Kidney (tissue), 14 donors: Measurements from ENCODE around the gene METTL27. TPM values are rescaled to one million over a fixed set of nuclear protein-coding genes. Genes with fewer than 3 reads are reported as not detected.

Experiments
- DNase-seq, 5 donors: peaks; one replicate each; pipeline ENCODE4 v3.0.0-alpha.2; 2013 to 2020
- FAIRE-seq: peaks from 2 replicates; lab custom pipeline; 2012; peaks lifted over from hg19 to GRCh38; lab: Jason Lieb, UNC
- H3K27ac ChIP-seq, 2 donors: one replicate each; pipeline ENCODE4 v1.7.0; 2013; ENCODE audit warnings: low read depth in 2 of 2, low read length in 2 of 2, inconsistent platforms in 1 of 2
- H3K27me3 ChIP-seq: one replicate; pipeline ENCODE4 v1.7.1; 2013; ENCODE audit warnings: low read length, inconsistent platforms; ENCODE audit not compliant: control insufficient read depth, insufficient read depth
- H3K36me3 ChIP-seq, 3 donors: one replicate each; pipeline versions ENCODE4 v1.7.0 to v1.7.1; 2013; ENCODE audit warnings: low read length in 3 of 3, control low read depth in 1 of 3, inconsistent platforms in 1 of 3; ENCODE audit not compliant: insufficient read depth in 3 of 3, control insufficient read depth in 2 of 3
- H3K4me1 ChIP-seq, 3 donors: one replicate each; pipeline versions ENCODE4 v1.7.0 to v1.7.1; 2013; ENCODE audit warnings: low read length in 3 of 3, inconsistent platforms in 1 of 3, low read depth in 1 of 3; ENCODE audit not compliant: control insufficient read depth in 2 of 3, insufficient read depth in 2 of 3
- H3K4me3 ChIP-seq, 3 donors: one replicate each; pipeline versions ENCODE4 v1.7.0 to v1.8.1; 2013; ENCODE audit warnings: low read length in 3 of 3, control low read depth in 1 of 3, inconsistent platforms in 1 of 3
- H3K9ac ChIP-seq, 3 donors: one replicate each; pipeline versions ENCODE4 v1.7.0 to v1.7.1; 2013; ENCODE audit warnings: low read length in 3 of 3, control low read depth in 1 of 3, inconsistent platforms in 1 of 3
- H3K9me3 ChIP-seq, 3 donors: one replicate each; pipeline versions ENCODE4 v1.7.0 to v1.7.1; 2013; ENCODE audit warnings: low read length in 3 of 3, control low read depth in 1 of 3, inconsistent platforms in 1 of 3; ENCODE audit not compliant: control insufficient read depth in 2 of 3, insufficient read depth in 1 of 3
- CTCF ChIP-seq: IDR thresholded peaks from 3 replicates; pipeline ENCODE4 v1.5.1; 2012; ENCODE audit warnings: mild to moderate bottlenecking, moderate library complexity, borderline replicate concordance; ENCODE audit not compliant: insufficient read depth; ENCODE audit errors: extremely low read depth
- intact Hi-C: fragments of 100-400 bp; cut with DNase I; formaldehyde crosslinking; loops from one replicate; pipeline ENCODE4 v1.11.1; 2022
- polyA plus RNA-seq: library from polyadenylated mRNA; stranded (reverse); fragments of 350-450 nt; fragmentation: Illumina TruSeq; extraction: RNeasy Lipid Tissue Mini Kit (QIAGEN cat#74804); gene quantifications from one replicate; pipeline ENCODE4 v1.2.3, GENCODE V29; 2014; ENCODE audit warnings: low read depth, low replicate concordance; ENCODE audit not compliant: insufficient read depth
- total RNA-seq: library from RNA; stranded (reverse); fragmentation: NEBNext Ultra II Directional; extraction: Animal tissue kit (Norgen Biotek cat#: 25700); gene quantifications from one replicate; pipeline ENCODE4 v1.2.1, GENCODE V29; 2021
- donor health status: control.
- donor health status: control.
- donor health status: control.
- donor health status: control.
- donor health status: control.
- donor health status: DM: yes; HTN: yes; CAD: no.
- donor health status: Normal renal cell carcinoma (clear cell type).

METTL27 gene
- total and polyA plus RNA-seq, 2 donors from 2014 or later = 12.9 to 19.3 TPM

GRCh38 chr7:73834626-73835191 is 7.6 kb downstream of the METTL27 start:
- Histone ChIP-seq H3K27me3 (no peaks in the 10 kb centered on the region), H3K27ac (no peak overlapping the region), H3K4me3 (no peak overlapping the region), H3K4me1 (peaks cover 3 to 14% (median 5%) of the 10 kb centered on the region in 3 donors), H3K36me3 (no peaks in the 10 kb centered on the region), H3K9me3 (no peaks in the 10 kb centered on the region), H3K9ac (no peak overlapping the region)
- peak in 1 of 5 donors; percentile 59 for DNase-seq
- TF ChIP-seq CTCF = no peak
- intact Hi-C loops = no loop called here
- no peak for FAIRE-seq

GRCh38 chr7:73833251-73833919 is 8.9 kb downstream of the METTL27 start:
- H3K9me3 ChIP-seq = no peaks in the 10 kb centered on the region
- FAIRE-seq = no peak
- peak overlapping the region in 1 of 3 donors; percentile 39 for H3K4me3 ChIP-seq
- peak overlapping the region; percentile 83 to 99 for H3K27ac ChIP-seq
- H3K4me1 ChIP-seq = peaks cover 5 to 25% (median 16%) of the 10 kb centered on the region in 3 donors
- DNase-seq = peak in 3 of 5 donors; percentile 25 to 85 (median 44)
- intact Hi-C loops = no loop called here
- peak overlapping the region in 1 of 3 donors; percentile 46 for H3K9ac ChIP-seq
- no peak for TF ChIP-seq CTCF
- no peaks in the 10 kb centered on the region for H3K36me3 ChIP-seq
- no peaks in the 10 kb centered on the region for H3K27me3 ChIP-seq

GRCh38 chr7:73832806-73833205 is 9.5 kb downstream of the METTL27 start:
- H3K27me3 ChIP-seq = no peaks in the 10 kb centered on the region
- H3K27ac ChIP-seq = peak overlapping the region; percentile 83 to 99
- H3K4me1 ChIP-seq = peaks cover 5 to 28% (median 19%) of the 10 kb centered on the region in 3 donors
- no peaks in the 10 kb centered on the region for H3K36me3 ChIP-seq
- FAIRE-seq (no peak), DNase-seq (no peak)
- no peak for TF ChIP-seq CTCF
- H3K9ac ChIP-seq = peak overlapping the region in 1 of 3 donors; percentile 67
- intact Hi-C loops = no loop called here
- no peaks in the 10 kb centered on the region for H3K9me3 ChIP-seq
- H3K4me3 ChIP-seq = peak overlapping the region; percentile 24 to 39 (median 33)
